Liver (tissue), 3 donors: Measurements from ENCODE around the gene TENT4A.

Experiments used
- GABPA ChIP-seq, 2 donors: IDR thresholded peaks in 1 of 2; conservative IDR thresholded peaks in 1 of 2; 2 replicates each; pipeline ENCODE4 v1.6.1; 2016; ENCODE audit warnings: antibody characterized with exemption in 2 of 2, mild to moderate bottlenecking in 1 of 2, moderate library complexity in 1 of 2
- HNF4A ChIP-seq, 2 donors: conservative IDR thresholded peaks; 2 replicates each; pipeline ENCODE4 v1.6.1; 2016; ENCODE audit warnings: antibody characterized with exemption in 2 of 2, mild to moderate bottlenecking in 2 of 2
- TF ChIP-seq, protein P1 (sequence below): fragments of 150-350 bp; IDR thresholded peaks from 2 replicates; pipeline ENCODE4 v1.5.1; 2017; ENCODE audit warnings: improper control_type of control experiment, low read depth, low read length; ENCODE audit not compliant: missing input control
- TF ChIP-seq, protein P2 (sequence below): IDR thresholded peaks from 2 replicates; pipeline ENCODE4 v1.6.1; 2016; ENCODE audit warnings: antibody characterized with exemption
- TF ChIP-seq, protein P3 (sequence below): IDR thresholded peaks from 2 replicates; pipeline ENCODE4 v1.6.1; 2016; ENCODE audit warnings: antibody characterized with exemption, mild to moderate bottlenecking
- TF ChIP-seq, protein P4 (sequence below): IDR thresholded peaks from 2 replicates; pipeline ENCODE4 v1.6.1; 2016; ENCODE audit warnings: antibody characterized with exemption
- TF ChIP-seq, protein P5 (sequence below): IDR thresholded peaks from 2 replicates; pipeline ENCODE4 v1.6.1; 2016; ENCODE audit warnings: antibody characterized with exemption
- donor health status: healthy.
- donor health status: healthy.

DNA sequence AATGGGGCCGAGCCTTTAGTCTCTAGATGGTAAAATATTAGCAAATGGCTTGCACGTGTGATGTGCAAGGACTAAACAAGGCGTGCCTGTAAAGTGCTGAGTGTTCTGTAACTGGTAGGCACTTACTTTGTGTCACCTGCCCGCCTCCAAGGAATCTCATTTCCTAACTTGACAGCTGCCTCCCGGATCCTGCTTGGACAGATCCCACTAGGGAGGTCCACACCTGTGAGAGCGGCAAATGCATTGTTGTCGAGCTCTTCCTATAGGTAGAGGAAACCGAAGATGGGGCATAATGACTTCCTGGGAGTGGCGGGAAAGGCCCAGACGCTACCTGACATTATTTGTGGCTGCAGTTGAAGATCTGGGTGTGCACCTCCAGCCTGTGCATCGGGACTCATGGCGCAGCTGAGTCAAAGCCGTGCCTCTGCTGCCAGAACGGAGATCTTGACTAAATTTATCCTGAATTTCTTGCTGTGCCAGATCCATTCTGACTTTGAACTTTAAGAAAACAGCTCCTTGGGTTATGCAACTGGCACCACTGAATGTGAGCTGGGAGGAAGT lies 79.8 kb downstream of the TENT4A start:
- TF ChIP-seq, protein P1, sequence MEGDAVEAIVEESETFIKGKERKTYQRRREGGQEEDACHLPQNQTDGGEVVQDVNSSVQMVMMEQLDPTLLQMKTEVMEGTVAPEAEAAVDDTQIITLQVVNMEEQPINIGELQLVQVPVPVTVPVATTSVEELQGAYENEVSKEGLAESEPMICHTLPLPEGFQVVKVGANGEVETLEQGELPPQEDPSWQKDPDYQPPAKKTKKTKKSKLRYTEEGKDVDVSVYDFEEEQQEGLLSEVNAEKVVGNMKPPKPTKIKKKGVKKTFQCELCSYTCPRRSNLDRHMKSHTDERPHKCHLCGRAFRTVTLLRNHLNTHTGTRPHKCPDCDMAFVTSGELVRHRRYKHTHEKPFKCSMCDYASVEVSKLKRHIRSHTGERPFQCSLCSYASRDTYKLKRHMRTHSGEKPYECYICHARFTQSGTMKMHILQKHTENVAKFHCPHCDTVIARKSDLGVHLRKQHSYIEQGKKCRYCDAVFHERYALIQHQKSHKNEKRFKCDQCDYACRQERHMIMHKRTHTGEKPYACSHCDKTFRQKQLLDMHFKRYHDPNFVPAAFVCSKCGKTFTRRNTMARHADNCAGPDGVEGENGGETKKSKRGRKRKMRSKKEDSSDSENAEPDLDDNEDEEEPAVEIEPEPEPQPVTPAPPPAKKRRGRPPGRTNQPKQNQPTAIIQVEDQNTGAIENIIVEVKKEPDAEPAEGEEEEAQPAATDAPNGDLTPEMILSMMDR: no peak
- TF ChIP-seq, protein P2, sequence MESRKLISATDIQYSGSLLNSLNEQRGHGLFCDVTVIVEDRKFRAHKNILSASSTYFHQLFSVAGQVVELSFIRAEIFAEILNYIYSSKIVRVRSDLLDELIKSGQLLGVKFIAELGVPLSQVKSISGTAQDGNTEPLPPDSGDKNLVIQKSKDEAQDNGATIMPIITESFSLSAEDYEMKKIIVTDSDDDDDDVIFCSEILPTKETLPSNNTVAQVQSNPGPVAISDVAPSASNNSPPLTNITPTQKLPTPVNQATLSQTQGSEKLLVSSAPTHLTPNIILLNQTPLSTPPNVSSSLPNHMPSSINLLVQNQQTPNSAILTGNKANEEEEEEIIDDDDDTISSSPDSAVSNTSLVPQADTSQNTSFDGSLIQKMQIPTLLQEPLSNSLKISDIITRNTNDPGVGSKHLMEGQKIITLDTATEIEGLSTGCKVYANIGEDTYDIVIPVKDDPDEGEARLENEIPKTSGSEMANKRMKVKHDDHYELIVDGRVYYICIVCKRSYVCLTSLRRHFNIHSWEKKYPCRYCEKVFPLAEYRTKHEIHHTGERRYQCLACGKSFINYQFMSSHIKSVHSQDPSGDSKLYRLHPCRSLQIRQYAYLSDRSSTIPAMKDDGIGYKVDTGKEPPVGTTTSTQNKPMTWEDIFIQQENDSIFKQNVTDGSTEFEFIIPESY: no peak
- TF ChIP-seq, protein P3, sequence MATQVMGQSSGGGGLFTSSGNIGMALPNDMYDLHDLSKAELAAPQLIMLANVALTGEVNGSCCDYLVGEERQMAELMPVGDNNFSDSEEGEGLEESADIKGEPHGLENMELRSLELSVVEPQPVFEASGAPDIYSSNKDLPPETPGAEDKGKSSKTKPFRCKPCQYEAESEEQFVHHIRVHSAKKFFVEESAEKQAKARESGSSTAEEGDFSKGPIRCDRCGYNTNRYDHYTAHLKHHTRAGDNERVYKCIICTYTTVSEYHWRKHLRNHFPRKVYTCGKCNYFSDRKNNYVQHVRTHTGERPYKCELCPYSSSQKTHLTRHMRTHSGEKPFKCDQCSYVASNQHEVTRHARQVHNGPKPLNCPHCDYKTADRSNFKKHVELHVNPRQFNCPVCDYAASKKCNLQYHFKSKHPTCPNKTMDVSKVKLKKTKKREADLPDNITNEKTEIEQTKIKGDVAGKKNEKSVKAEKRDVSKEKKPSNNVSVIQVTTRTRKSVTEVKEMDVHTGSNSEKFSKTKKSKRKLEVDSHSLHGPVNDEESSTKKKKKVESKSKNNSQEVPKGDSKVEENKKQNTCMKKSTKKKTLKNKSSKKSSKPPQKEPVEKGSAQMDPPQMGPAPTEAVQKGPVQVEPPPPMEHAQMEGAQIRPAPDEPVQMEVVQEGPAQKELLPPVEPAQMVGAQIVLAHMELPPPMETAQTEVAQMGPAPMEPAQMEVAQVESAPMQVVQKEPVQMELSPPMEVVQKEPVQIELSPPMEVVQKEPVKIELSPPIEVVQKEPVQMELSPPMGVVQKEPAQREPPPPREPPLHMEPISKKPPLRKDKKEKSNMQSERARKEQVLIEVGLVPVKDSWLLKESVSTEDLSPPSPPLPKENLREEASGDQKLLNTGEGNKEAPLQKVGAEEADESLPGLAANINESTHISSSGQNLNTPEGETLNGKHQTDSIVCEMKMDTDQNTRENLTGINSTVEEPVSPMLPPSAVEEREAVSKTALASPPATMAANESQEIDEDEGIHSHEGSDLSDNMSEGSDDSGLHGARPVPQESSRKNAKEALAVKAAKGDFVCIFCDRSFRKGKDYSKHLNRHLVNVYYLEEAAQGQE: no peak
- TF ChIP-seq, protein P4, sequence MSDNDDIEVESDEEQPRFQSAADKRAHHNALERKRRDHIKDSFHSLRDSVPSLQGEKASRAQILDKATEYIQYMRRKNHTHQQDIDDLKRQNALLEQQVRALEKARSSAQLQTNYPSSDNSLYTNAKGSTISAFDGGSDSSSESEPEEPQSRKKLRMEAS: no peak
- no peak for TF ChIP-seq GABPA (IDR thresholded peaks at IDR 0.05 in 1 of 2, conservative IDR thresholded peaks at IDR 0.05 in 1 of 2)
- TF ChIP-seq, protein P5, sequence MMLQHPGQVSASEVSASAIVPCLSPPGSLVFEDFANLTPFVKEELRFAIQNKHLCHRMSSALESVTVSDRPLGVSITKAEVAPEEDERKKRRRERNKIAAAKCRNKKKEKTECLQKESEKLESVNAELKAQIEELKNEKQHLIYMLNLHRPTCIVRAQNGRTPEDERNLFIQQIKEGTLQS: no peak
- TF ChIP-seq HNF4A (conservative IDR thresholded peaks at IDR 0.05): no peak
